ENCODE measurements around the gene MUC21. TPM values are rescaled to one million over a fixed set of nuclear protein-coding genes. Genes with fewer than 3 reads are reported as not detected.

MUC21 gene
- polyA plus RNA-seq, 1 of the 3 experiments (the other 2 are of a cell fraction), result not detected

DNA sequence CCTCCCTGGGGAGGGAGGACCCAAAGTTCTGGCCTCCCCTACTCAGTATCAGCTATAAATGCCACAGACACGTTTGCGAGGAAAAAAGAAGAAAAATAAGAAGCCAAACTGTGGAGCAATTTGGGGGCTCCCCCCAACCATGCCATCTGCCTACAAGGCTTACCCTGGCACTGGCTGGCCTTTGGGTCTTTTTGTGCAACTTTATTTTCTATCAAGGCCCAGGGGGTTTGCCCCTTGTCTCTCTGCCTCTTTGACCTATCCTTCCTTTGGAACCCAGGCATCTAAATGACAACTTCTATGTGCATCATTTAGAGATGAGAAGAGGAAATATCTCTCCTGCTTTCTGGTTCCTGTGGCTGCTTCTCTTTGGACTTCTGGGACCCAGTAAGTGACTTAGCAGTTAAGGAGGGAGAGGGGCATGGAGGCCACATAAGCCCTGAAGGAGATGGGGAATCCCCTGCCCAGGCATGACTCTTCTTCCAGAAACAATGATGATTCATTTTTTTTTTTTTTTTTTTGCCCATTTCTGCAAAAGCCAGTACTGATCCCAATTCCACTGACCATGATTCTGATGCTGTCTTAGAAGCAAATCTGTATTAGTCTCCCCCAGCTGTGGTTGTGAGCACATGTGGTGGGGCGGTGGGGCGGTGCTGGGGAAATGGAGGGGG is 27.0 kb downstream of the MUC21 start, which contains the start of gene MUC22:
Gene MUC22, plus strand, starts transcription at position 82 of the 668 bp plus-strand sequence. Its CDS starts 233 bp downstream, at position 315.
- no peaks in the 10 kb centered on the region for H3K79me2 ChIP-seq (ENCODE audit: insufficient read depth)
- H3K9me3 ChIP-seq, result 0 out of 2 replicates have a peak, but pooled peaks cover 1% of the 10 kb centered on the region
- no peaks in the 10 kb centered on the region for H3K36me3 ChIP-seq (replicated peaks in 1 of 2; ENCODE audit: control insufficient read depth in 1 of 2, insufficient read depth in 2 of 2, low read length in 1 of 2)
- no peaks in the 10 kb centered on the region for H3K27me3 ChIP-seq (ENCODE audit: insufficient read depth)
- peak within 1 kb of the TSS in 1 of 2 experiments; percentile 54; a peak in 2 of 4 replicates for H3K27ac ChIP-seq (ENCODE audit: low read depth in 2 of 2, low read length in 1 of 2)
- no peak for DNase-seq
- CTCF ChIA-PET, result no interaction called here
- POLR2A ChIA-PET, result no interaction called here
- H3K4me2 ChIP-seq, result no peak within 1 kb of the TSS; the same call in 1 of the 2 replicates
- no peaks in the 10 kb centered on the region for H4K20me1 ChIP-seq (ENCODE audit: insufficient read depth)
- WGBS (ENCODE audit: low lambda C conversion rate), result 37% methylated on average over 4 of the region's 4 CpGs
- H3K4me3 ChIP-seq (ENCODE audit: low read depth in 2 of 2, low read length in 1 of 2), result no peak within 1 kb of the TSS
- TF ChIP-seq FOSL2 (IDR thresholded peaks at IDR 0.05; ENCODE audit: borderline replicate concordance, low read depth) (peak; percentile 73), FOXM1 (IDR thresholded peaks at IDR 0.05; ENCODE audit: low read depth) (no peak), RCOR1 (IDR thresholded peaks at IDR 0.05; ENCODE audit: low read length) (no peak), EP300 (IDR thresholded peaks at IDR 0.05; ENCODE audit: borderline replicate concordance in 1 of 2, low read depth in 1 of 2, low read length in 1 of 2) (0 out of 4 replicates have a peak, but pooled peaks of 1 of the 2 experiments have one; percentile 49), TCF12 (IDR thresholded peaks at IDR 0.05) (peak; percentile 70), JUND (IDR thresholded peaks at IDR 0.05) (peak; percentile 64; the same call in 1 of the 2 replicates)
- TF ChIP-seq, protein P1, sequence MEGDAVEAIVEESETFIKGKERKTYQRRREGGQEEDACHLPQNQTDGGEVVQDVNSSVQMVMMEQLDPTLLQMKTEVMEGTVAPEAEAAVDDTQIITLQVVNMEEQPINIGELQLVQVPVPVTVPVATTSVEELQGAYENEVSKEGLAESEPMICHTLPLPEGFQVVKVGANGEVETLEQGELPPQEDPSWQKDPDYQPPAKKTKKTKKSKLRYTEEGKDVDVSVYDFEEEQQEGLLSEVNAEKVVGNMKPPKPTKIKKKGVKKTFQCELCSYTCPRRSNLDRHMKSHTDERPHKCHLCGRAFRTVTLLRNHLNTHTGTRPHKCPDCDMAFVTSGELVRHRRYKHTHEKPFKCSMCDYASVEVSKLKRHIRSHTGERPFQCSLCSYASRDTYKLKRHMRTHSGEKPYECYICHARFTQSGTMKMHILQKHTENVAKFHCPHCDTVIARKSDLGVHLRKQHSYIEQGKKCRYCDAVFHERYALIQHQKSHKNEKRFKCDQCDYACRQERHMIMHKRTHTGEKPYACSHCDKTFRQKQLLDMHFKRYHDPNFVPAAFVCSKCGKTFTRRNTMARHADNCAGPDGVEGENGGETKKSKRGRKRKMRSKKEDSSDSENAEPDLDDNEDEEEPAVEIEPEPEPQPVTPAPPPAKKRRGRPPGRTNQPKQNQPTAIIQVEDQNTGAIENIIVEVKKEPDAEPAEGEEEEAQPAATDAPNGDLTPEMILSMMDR (IDR thresholded peaks at IDR 0.05), result no peak
- H3F3A ChIP-seq (replicated peaks; ENCODE audit: insufficient read depth), result peaks cover 21% of the 10 kb centered on the region
- peaks cover 0 to 9% of the 10 kb centered on the region in 2 experiments; a peak in 3 of 4 replicates for H3K4me1 ChIP-seq (ENCODE audit: control insufficient read depth in 1 of 2, insufficient read depth in 2 of 2, low read depth in 1 of 2, low read length in 1 of 2)
- H3K9me2 ChIP-seq, result no peaks in the 10 kb centered on the region
- H3K9ac ChIP-seq, result no peak within 1 kb of the TSS
- peak within 1 kb of the TSS; percentile 45; the same call in 1 of the 2 replicates for H2AFZ ChIP-seq (ENCODE audit: low read depth)

DNA sequence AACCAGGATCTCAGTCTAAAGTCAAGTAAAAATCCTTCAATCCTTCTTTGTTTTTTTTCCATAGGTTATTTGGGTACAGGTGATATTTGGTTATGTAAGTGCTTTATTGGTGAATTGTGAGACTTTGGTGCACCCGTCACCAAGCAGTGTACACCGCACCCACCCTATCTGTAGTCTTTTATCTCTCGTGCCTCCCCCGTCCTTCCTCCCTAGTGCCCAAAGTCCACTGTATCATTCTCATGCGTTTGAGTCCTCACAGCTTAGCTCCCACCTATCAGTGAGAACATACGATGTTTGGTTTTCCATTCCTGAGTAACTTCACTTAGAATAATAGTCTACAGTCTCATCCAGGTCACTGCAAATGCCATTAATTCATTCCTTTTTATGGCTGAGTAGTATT is 27.6 kb downstream of the MUC21 start:
- Histone ChIP-seq H3K4me2 (no peak overlapping the region; the same call in 1 of the 2 replicates), H3K4me3 (ENCODE audit: low read depth in 2 of 2, low read length in 1 of 2) (no peak overlapping the region), H3K9me3 (0 out of 2 replicates have a peak, but pooled peaks cover 8% of the 10 kb centered on the region), H3K79me2 (ENCODE audit: insufficient read depth) (no peaks in the 10 kb centered on the region), H4K20me1 (ENCODE audit: insufficient read depth) (no peaks in the 10 kb centered on the region), H3K27me3 (ENCODE audit: insufficient read depth) (no peaks in the 10 kb centered on the region), H3K9me2 (no peaks in the 10 kb centered on the region), H2AFZ (ENCODE audit: low read depth) (no peak overlapping the region), H3K27ac (ENCODE audit: low read depth in 2 of 2, low read length in 1 of 2) (peak overlapping the region in 1 of 2 experiments; percentile 54; a peak in 1 of 4 replicates), H3K4me1 (ENCODE audit: control insufficient read depth in 1 of 2, insufficient read depth in 2 of 2, low read depth in 1 of 2, low read length in 1 of 2) (peaks cover 0 to 9% of the 10 kb centered on the region in 2 experiments; a peak in 3 of 4 replicates), H3K9ac (no peak overlapping the region), H3F3A (replicated peaks; ENCODE audit: insufficient read depth) (peaks cover 21% of the 10 kb centered on the region), H3K36me3 (replicated peaks in 1 of 2; ENCODE audit: control insufficient read depth in 1 of 2, insufficient read depth in 2 of 2, low read length in 1 of 2) (no peaks in the 10 kb centered on the region)
- POLR2A ChIA-PET, result no interaction called here
- whole genome bisulfite sequencing (ENCODE audit: low lambda C conversion rate), result 40% methylated on average over 6 of the region's 6 CpGs
- CTCF ChIA-PET, result no interaction called here
- no peak for DNase-seq
- TF ChIP-seq RCOR1 (IDR thresholded peaks at IDR 0.05; ENCODE audit: low read length) (no peak), EZH2phosphoT487 (IDR thresholded peaks at IDR 0.05; ENCODE audit: borderline replicate concordance, low read depth) (no peak), FOXM1 (IDR thresholded peaks at IDR 0.05; ENCODE audit: low read depth) (no peak), CHD2 (IDR thresholded peaks at IDR 0.05; ENCODE audit: low read length, partially characterized antibody) (no peak), YY1 (IDR thresholded peaks at IDR 0.05; ENCODE audit: low read depth) (no peak), RXRA (IDR thresholded peaks at IDR 0.05; ENCODE audit: borderline replicate concordance, low read depth) (no peak)
- TF ChIP-seq, protein P2, sequence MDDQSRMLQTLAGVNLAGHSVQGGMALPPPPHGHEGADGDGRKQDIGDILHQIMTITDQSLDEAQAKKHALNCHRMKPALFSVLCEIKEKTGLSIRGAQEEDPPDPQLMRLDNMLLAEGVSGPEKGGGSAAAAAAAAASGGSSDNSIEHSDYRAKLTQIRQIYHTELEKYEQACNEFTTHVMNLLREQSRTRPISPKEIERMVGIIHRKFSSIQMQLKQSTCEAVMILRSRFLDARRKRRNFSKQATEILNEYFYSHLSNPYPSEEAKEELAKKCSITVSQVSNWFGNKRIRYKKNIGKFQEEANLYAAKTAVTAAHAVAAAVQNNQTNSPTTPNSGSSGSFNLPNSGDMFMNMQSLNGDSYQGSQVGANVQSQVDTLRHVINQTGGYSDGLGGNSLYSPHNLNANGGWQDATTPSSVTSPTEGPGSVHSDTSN (IDR thresholded peaks at IDR 0.05), result no peak
- TF ChIP-seq, protein P3, sequence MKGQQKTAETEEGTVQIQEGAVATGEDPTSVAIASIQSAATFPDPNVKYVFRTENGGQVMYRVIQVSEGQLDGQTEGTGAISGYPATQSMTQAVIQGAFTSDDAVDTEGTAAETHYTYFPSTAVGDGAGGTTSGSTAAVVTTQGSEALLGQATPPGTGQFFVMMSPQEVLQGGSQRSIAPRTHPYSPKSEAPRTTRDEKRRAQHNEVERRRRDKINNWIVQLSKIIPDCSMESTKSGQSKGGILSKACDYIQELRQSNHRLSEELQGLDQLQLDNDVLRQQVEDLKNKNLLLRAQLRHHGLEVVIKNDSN (IDR thresholded peaks at IDR 0.05; ENCODE audit: borderline replicate concordance, low read depth), result no peak

Measured in SK-N-SH (cell line).